SJCRH30 (cell line): Measurements from ENCODE around the gene CDC37. TPM values are rescaled to one million over a fixed set of nuclear protein-coding genes. Genes with fewer than 3 reads are reported as not detected.
"Not testable (repeated sequence)": the region's sequence is repeated elsewhere in the genome, so short reads cannot be mapped to it uniquely, and the experiment has no call there.

Experiments
- DNase-seq, 2 experiments: peaks; one replicate each; pipeline ENCODE4 v3.0.0-alpha.2; 2015 to 2020
- H3K27ac ChIP-seq: fragments of 250-450 bp; sonication (Bioruptor Pico); 2 replicates; pipeline ENCODE4 v1.5.1; 2020; ENCODE audit warnings: mild to moderate bottlenecking, moderate library complexity
- H3K27me3 ChIP-seq: fragments of 250-450 bp; sonication (Bioruptor Pico); 2 replicates; pipeline ENCODE4 v1.5.1; 2020; ENCODE audit warnings: mild to moderate bottlenecking, moderate library complexity
- H3K36me3 ChIP-seq: fragments of 250-450 bp; sonication (Bioruptor Pico); 2 replicates; pipeline ENCODE4 v1.5.1; 2020; ENCODE audit warnings: mild to moderate bottlenecking, moderate library complexity
- H3K4me1 ChIP-seq: fragments of 250-450 bp; sonication (Bioruptor Pico); 2 replicates; pipeline ENCODE4 v1.5.1; 2020; ENCODE audit warnings: mild to moderate bottlenecking, moderate library complexity
- H3K4me3 ChIP-seq: fragments of 250-450 bp; sonication (Bioruptor Pico); 2 replicates; pipeline ENCODE4 v1.5.1; 2020; ENCODE audit warnings: mild to moderate bottlenecking, moderate library complexity
- H3K9me3 ChIP-seq: fragments of 250-450 bp; sonication (Bioruptor Pico); replicated peaks from 2 replicates; pipeline ENCODE4 v1.5.1; 2020; ENCODE audit warnings: mild to moderate bottlenecking, moderate library complexity
- total RNA-seq: library from RNA; depleted of rRNA; stranded (reverse); fragments of >200 nt; shearing (Covaris generic); gene quantifications from 2 replicates; pipeline ENCODE4 v1.2.3, GENCODE V29; 2014

CDC37 gene
- total RNA-seq, 1 experiment from 2014 or later = 130 TPM

DNA sequence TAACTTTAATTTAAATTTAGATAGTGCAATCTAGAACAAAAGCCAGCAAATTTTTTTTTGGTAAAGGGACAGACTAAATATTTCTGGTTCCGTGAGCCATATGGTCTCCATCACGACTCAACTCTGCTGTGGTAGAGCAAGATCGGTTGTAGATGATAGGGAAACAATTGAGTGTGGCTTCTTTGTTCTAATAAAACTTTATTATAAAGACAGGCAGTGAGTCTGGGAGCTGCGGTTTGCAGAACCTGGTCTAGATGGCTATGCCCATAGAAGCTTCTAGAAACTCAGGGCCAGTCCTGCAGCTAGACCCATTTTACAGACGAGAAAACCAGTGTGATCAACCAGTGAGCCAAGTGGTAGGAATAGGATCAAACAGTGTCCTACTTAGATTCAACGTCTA, 11.2 kb downstream of the CDC37 start:
- no peaks in the 10 kb centered on the region for H3K27me3 ChIP-seq
- H3K4me3 ChIP-seq = no peak overlapping the region
- DNase-seq = no peak
- H3K4me1 ChIP-seq = no peaks in the 10 kb centered on the region
- H3K27ac ChIP-seq = no peak overlapping the region
- H3K36me3 ChIP-seq = peaks cover 15% of the 10 kb centered on the region
- no peaks in the 10 kb centered on the region for H3K9me3 ChIP-seq

- Histone ChIP-seq H3K27ac (no peak overlapping the region), H3K9me3 (no peaks in the 10 kb centered on the region), H3K36me3 (peaks cover 15% of the 10 kb centered on the region), H3K4me1 (no peaks in the 10 kb centered on the region), H3K27me3 (no peaks in the 10 kb centered on the region), H3K4me3 (no peak overlapping the region)
- DNase-seq = peak; percentile 63 to 76
Observed at GRCh38 chr19:10390652-10391286, 12.6 kb downstream of the CDC37 start.

GRCh38 chr19:10389863-10390262, 13.5 kb downstream of the CDC37 start:
- Histone ChIP-seq H3K27me3 (no peaks in the 10 kb centered on the region), H3K4me1 (no peaks in the 10 kb centered on the region), H3K4me3 (no peak overlapping the region), H3K9me3 (no peaks in the 10 kb centered on the region), H3K36me3 (peaks cover 15% of the 10 kb centered on the region), H3K27ac (no peak overlapping the region)
- DNase-seq = no peak

- no peaks in the 10 kb centered on the region for H3K9me3 ChIP-seq
- no peaks in the 10 kb centered on the region for H3K27me3 ChIP-seq
- H3K27ac ChIP-seq = no peak overlapping the region
- H3K4me1 ChIP-seq = no peaks in the 10 kb centered on the region
- peak; percentile 73 to 90 for DNase-seq
- no peak overlapping the region for H3K4me3 ChIP-seq
- H3K36me3 ChIP-seq = peaks cover 7% of the 10 kb centered on the region; the same call in 1 of the 2 replicates
Observed at GRCh38 chr19:10388957-10389356, 14.4 kb downstream of the CDC37 start.

- Histone ChIP-seq H3K4me3 (no peak overlapping the region), H3K27me3 (no peaks in the 10 kb centered on the region), H3K9me3 (no peaks in the 10 kb centered on the region), H3K4me1 (no peaks in the 10 kb centered on the region), H3K36me3 (no peaks in the 10 kb centered on the region), H3K27ac (no peak overlapping the region)
- DNase-seq = no peak
Observed at GRCh38 chr19:10384580-10384979, 18.8 kb downstream of the CDC37 start.

DNA sequence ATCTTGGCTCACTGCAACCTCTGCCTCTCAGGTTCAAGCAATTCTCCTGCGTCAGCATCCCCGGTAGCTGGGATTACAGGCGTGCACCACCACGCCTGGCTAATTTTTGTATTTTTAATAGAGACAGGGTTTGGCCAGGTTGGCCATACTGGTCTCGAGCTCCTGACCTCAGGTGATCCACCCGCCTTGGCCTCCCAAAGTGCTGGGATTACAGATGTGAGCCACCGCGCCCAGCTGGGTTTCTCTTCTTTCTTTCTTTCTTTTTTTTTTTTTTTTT, 20.2 kb downstream of the CDC37 start:
- H3K4me3 ChIP-seq, H3K27me3 ChIP-seq, H3K9me3 ChIP-seq, H3K4me1 ChIP-seq, H3K27ac ChIP-seq, DNase-seq, H3K36me3 ChIP-seq: not testable (repeated sequence)

DNA sequence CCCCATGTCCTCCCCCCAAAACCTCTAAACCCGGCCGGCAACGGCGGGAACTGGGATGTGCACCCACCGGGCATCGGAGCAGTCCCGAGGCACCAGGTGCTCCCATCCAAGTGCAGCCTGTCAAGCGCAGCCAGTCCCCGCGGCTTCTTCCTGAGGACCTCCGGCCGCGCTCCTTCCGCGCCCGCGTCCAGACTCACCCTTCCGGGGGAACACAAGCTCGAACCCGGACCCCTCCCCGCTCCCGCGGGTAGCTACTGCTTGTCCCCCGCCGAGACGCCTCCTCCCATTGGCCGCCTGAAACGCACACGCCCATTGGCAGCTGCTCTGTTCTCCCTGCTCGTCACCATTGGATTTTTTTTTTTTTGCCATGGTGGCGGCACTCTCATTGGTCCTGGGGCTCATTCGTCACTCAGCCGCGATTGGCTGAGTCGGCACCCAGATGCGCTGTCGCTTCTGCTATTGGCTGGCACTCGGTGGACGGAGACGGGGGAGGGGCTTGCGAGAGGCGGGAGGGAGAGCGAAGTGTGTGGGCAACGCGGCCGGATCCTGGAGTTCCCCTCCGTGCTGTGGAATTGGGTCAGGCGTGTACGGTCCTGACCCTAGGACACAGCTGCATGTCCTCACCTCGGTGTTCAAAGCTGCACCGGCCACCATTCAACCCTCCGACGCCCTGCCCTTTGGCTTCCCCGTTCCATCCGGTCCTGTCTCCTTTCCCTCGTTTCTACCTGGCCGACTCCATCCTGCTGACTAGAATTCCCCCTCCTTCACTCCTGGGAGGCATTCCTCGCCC, 22.8 kb downstream of the CDC37 start, which contains the start of gene TYK2:
TSS of gene TYK2 (minus strand) at position 260 of the 790 bp plus-strand sequence. CDS start 2,166 bp downstream, outside the sequence.
- Histone ChIP-seq H3K27ac (no peak within 1 kb of the TSS; the same call in 1 of the 2 replicates), H3K36me3 (peaks cover 4% of the 10 kb centered on the region; the same call in 1 of the 2 replicates), H3K27me3 (no peaks in the 10 kb centered on the region), H3K4me3 (peak within 1 kb of the TSS; percentile 73), H3K4me1 (no peaks in the 10 kb centered on the region), H3K9me3 (no peaks in the 10 kb centered on the region)
- peak; percentile 97 to 99 for DNase-seq

DNA sequence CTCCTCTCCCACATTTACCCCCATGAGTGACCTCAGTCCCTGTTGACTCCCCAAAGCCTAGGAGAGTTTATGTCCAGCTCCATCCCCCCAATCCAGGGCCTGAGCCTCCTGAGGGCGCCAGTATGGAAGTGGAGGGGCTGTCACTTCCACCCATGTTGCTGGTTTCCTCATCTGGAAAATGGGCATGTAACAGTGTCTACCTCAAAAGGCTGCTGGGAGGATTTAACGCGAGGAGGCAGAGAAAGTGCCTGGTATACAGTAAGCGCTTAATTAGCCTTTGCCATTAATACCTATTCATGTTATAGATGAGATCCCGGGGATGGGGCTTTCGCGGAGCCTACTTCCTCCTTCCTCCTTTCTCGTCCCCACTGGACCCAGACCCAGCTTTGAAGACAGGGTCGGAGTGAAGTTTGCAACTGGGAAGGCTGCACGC, 23.4 kb downstream of the CDC37 start:
- Histone ChIP-seq H3K36me3 (peaks cover 4% of the 10 kb centered on the region; the same call in 1 of the 2 replicates), H3K9me3 (no peaks in the 10 kb centered on the region), H3K27ac (no peak overlapping the region; the same call in 1 of the 2 replicates), H3K4me1 (no peaks in the 10 kb centered on the region), H3K27me3 (no peaks in the 10 kb centered on the region), H3K4me3 (peak overlapping the region; percentile 73)
- peak in 1 of 2 experiments; percentile 17 for DNase-seq

- Histone ChIP-seq H3K27me3 (no peaks in the 10 kb centered on the region), H3K9me3 (no peaks in the 10 kb centered on the region), H3K4me1 (no peaks in the 10 kb centered on the region), H3K36me3 (peaks cover 7% of the 10 kb centered on the region; the same call in 1 of the 2 replicates), H3K27ac (no peak overlapping the region), H3K4me3 (no peak overlapping the region)
- DNase-seq = no peak
Observed at GRCh38 chr19:10378124-10378523, 25.2 kb downstream of the CDC37 start.

GRCh38 chr19:10377140-10377640, 26.2 kb downstream of the CDC37 start:
- H3K4me1 ChIP-seq, H3K27me3 ChIP-seq, H3K9me3 ChIP-seq, H3K36me3 ChIP-seq, H3K4me3 ChIP-seq, H3K27ac ChIP-seq, DNase-seq: not testable (repeated sequence)

GRCh38 chr19:10374931-10375330, 28.4 kb downstream of the CDC37 start:
- Histone ChIP-seq H3K4me1 (no peaks in the 10 kb centered on the region), H3K27me3 (no peaks in the 10 kb centered on the region), H3K27ac (no peak overlapping the region), H3K36me3 (peaks cover 7% of the 10 kb centered on the region; the same call in 1 of the 2 replicates), H3K4me3 (no peak overlapping the region), H3K9me3 (no peaks in the 10 kb centered on the region)
- DNase-seq = no peak

GRCh38 chr19:10372690-10373089, 30.7 kb downstream of the CDC37 start:
- DNase-seq = no peak
- Histone ChIP-seq H3K27ac (no peak overlapping the region), H3K36me3 (peaks cover 19% of the 10 kb centered on the region; the same call in 1 of the 2 replicates), H3K4me1 (no peaks in the 10 kb centered on the region), H3K4me3 (no peak overlapping the region), H3K9me3 (no peaks in the 10 kb centered on the region), H3K27me3 (no peaks in the 10 kb centered on the region)

DNA sequence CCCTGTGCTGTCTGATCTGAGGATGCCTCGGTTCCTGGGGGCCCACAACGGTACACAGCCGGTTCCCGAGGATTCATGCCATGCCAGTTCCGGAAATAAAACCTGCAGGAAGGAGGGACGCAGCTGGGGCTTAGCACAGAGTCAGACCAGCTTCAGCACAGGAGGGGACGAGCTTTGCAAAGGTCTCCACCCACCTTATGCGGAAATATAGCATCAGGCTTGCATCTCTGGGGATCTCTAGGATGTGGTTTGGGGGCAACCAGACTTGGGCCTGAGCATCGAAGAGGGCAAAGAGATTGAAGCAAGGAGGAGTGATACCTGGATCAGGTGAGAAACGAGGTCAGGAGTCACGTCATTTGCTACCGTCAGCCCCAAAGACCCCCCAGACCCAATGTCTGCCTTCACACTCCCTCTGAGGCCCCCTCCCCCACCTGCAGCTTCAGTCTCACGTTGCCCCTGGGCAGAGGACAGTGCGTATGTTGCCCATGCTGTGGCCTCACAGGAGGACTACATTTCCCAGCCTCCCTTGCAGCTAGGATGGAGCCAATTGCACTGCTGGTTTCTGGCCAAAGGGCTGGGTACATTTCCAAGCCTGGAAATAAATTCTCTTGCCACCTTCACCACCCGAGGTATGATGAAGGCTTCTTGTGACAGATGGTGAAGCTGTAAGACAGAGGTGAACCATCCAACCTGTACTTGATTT, 35.1 kb downstream of the CDC37 start:
- no peaks in the 10 kb centered on the region for H3K27me3 ChIP-seq

GRCh38 chr19:10366950-10367512, 36.3 kb downstream of the CDC37 start:
- not testable (repeated sequence) for H3K9me3 ChIP-seq, H3K27ac ChIP-seq, H3K4me1 ChIP-seq, DNase-seq, H3K4me3 ChIP-seq, H3K27me3 ChIP-seq
- peaks cover 23% of the 10 kb centered on the region for H3K36me3 ChIP-seq

More for the DNA sequence above, 35.1 kb downstream of the CDC37 start:
- H3K4me3 ChIP-seq = no peak overlapping the region
- DNase-seq = peak in 1 of 2 experiments; percentile 21
- H3K36me3 ChIP-seq = peaks cover 23% of the 10 kb centered on the region
- no peak overlapping the region for H3K27ac ChIP-seq
- no peaks in the 10 kb centered on the region for H3K4me1 ChIP-seq
- no peaks in the 10 kb centered on the region for H3K9me3 ChIP-seq
